ENCODE measurements around the gene RYR1.
A peak's percentile ranks its signal among the peaks of the same experiment; 100 is the strongest.

Gene RYR1

GRCh38 chr19:38433268-38433733 is at the start of gene RYR1:
TSS of gene RYR1 (plus strand) at chr19:38433691. CDS start at chr19:38433830, 139 bp downstream.
- DNase-seq = peak; percentile 15

GRCh38 chr19:38383743-38384142 is 49.7 kb upstream of the RYR1 start:
- DNase-seq = no peak

- DNase-seq = no peak
Observed at GRCh38 chr19:38384209-38385027, 49.1 kb upstream of the RYR1 start.

- DNase-seq = no peak
Observed at GRCh38 chr19:38385057-38385803, 48.3 kb upstream of the RYR1 start.

- no peak for DNase-seq
Observed at GRCh38 chr19:38385804-38386257, 47.7 kb upstream of the RYR1 start.

GRCh38 chr19:38386300-38386970 is 47.1 kb upstream of the RYR1 start:
- DNase-seq = no peak

GRCh38 chr19:38386971-38387549 is 46.4 kb upstream of the RYR1 start:
- DNase-seq = no peak

GRCh38 chr19:38387550-38388348 is 45.7 kb upstream of the RYR1 start, which contains the start of gene GGN:
TSS of gene GGN (minus strand) at chr19:38388034. CDS start at chr19:38387261, 773 bp downstream.
- peak; percentile 94 for DNase-seq

- DNase-seq = no peak
Observed at GRCh38 chr19:38388349-38389100, 45.0 kb upstream of the RYR1 start, which contains the start of gene SPRED3. TSS of gene SPRED3 (plus strand) at chr19:38388697. CDS start at chr19:38390303, 1,606 bp downstream.

- peak; percentile 72 for DNase-seq
Observed at GRCh38 chr19:38389101-38389925, 44.2 kb upstream of the RYR1 start.

GRCh38 chr19:38389957-38390924 is 43.2 kb upstream of the RYR1 start:
- no peak for DNase-seq

- no peak for DNase-seq
Observed at GRCh38 chr19:38391911-38392464, 41.5 kb upstream of the RYR1 start.

- DNase-seq = peak; percentile 20
Observed at GRCh38 chr19:38392707-38393308, 40.7 kb upstream of the RYR1 start.

GRCh38 chr19:38394488-38394887 is 39.0 kb upstream of the RYR1 start:
- no peak for DNase-seq

- DNase-seq = no peak
Observed at GRCh38 chr19:38395381-38396114, 37.9 kb upstream of the RYR1 start.

- DNase-seq = no peak
Observed at GRCh38 chr19:38399081-38399480, 34.4 kb upstream of the RYR1 start.

- DNase-seq = no peak
Observed at GRCh38 chr19:38399537-38399936, 34.0 kb upstream of the RYR1 start.
